Neural crest cell (in vitro differentiated cells): ENCODE results near the gene CFAP61. TPM values are rescaled to one million over a fixed set of nuclear protein-coding genes. Genes with fewer than 3 reads are reported as not detected.

Experiments used
- DNase-seq: peaks from one replicate; pipeline ENCODE4 v3.0.0; 2021; ENCODE audit warnings: low read depth, mixed read lengths, low spot score
- H3K27ac Mint-ChIP-seq: one replicate; pipeline ENCODE4 v1.8.0; 2021; ENCODE audit warnings: mild to moderate bottlenecking, mixed read lengths; ENCODE audit not compliant: unreplicated experiment
- H3K27me3 Mint-ChIP-seq: 2 replicates; pipeline ENCODE4 v1.8.0; 2021; ENCODE audit warnings: low read depth, mild to moderate bottlenecking, mixed read lengths
- H3K36me3 Mint-ChIP-seq: 2 replicates; pipeline ENCODE4 v1.8.0; 2021; ENCODE audit warnings: low read depth, mild to moderate bottlenecking, mixed read lengths
- H3K4me1 Mint-ChIP-seq: 2 replicates; pipeline ENCODE4 v1.8.0; 2021; ENCODE audit warnings: mixed read lengths
- H3K4me3 Mint-ChIP-seq: one replicate; pipeline ENCODE4 v1.8.0; 2021; ENCODE audit warnings: mild to moderate bottlenecking, mixed read lengths
- H3K9me3 Mint-ChIP-seq: 2 replicates; pipeline ENCODE4 v1.8.0; 2021; ENCODE audit warnings: mixed read lengths
- total RNA-seq: library from RNA; stranded (reverse); gene quantifications from 2 replicates; pipeline ENCODE4 v1.2.1, GENCODE V29; 2021
- TF ChIP-seq, protein P1 (sequence below): fragments of 200-600 bp; sonication (generic); conservative IDR thresholded peaks from 2 replicates; pipeline ENCODE4 v1.5.0; 2021; ENCODE audit warnings: antibody characterized with exemption, mild to moderate bottlenecking

The CFAP61 gene
- total RNA-seq, 1 donor from 2014 or later: 1.9 TPM

GRCh38 chr20:20225325-20226043 lies 173.2 kb downstream of the CFAP61 start:
- H3K4me1 Mint-ChIP-seq: peaks cover 12% of the 10 kb centered on the region
- TF ChIP-seq, protein P1, sequence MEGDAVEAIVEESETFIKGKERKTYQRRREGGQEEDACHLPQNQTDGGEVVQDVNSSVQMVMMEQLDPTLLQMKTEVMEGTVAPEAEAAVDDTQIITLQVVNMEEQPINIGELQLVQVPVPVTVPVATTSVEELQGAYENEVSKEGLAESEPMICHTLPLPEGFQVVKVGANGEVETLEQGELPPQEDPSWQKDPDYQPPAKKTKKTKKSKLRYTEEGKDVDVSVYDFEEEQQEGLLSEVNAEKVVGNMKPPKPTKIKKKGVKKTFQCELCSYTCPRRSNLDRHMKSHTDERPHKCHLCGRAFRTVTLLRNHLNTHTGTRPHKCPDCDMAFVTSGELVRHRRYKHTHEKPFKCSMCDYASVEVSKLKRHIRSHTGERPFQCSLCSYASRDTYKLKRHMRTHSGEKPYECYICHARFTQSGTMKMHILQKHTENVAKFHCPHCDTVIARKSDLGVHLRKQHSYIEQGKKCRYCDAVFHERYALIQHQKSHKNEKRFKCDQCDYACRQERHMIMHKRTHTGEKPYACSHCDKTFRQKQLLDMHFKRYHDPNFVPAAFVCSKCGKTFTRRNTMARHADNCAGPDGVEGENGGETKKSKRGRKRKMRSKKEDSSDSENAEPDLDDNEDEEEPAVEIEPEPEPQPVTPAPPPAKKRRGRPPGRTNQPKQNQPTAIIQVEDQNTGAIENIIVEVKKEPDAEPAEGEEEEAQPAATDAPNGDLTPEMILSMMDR: no peak
- no peaks in the 10 kb centered on the region for H3K36me3 Mint-ChIP-seq
- H3K4me3 Mint-ChIP-seq: no peak overlapping the region
- peaks cover 16% of the 10 kb centered on the region for H3K9me3 Mint-ChIP-seq
- DNase-seq: no peak
- no peak overlapping the region for H3K27ac Mint-ChIP-seq
- no peaks in the 10 kb centered on the region for H3K27me3 Mint-ChIP-seq

DNA sequence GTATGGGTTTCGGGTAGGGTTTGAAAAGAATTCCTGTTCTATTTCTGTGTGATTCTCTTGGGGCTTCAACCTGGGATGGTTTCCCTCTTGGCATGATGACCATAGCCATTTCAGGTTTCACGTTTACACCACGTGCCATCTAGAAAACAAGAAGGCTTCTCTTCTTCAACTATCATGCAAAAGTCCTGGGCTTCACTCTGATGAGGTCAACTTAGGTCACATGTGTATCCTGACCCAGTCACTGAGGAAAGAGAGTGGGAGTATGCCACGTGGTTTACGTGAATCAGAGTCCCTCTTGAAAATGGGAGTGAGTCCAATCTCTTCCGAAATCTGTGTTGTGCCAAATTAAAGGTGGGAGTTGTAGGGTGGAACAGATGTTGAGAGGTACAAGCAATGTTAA lies 174.2 kb downstream of the CFAP61 start:
- no peak for DNase-seq
- H3K27me3 Mint-ChIP-seq: no peaks in the 10 kb centered on the region
- peaks cover 16% of the 10 kb centered on the region for H3K9me3 Mint-ChIP-seq
- H3K27ac Mint-ChIP-seq: no peak overlapping the region
- H3K36me3 Mint-ChIP-seq: no peaks in the 10 kb centered on the region
- H3K4me3 Mint-ChIP-seq: no peak overlapping the region
- TF ChIP-seq, protein P1: no peak
- H3K4me1 Mint-ChIP-seq: peaks cover 12% of the 10 kb centered on the region

GRCh38 chr20:20227013-20227571 lies 174.8 kb downstream of the CFAP61 start:
- Mint-ChIP-seq H3K27ac (no peak overlapping the region), H3K36me3 (no peaks in the 10 kb centered on the region), H3K9me3 (peaks cover 16% of the 10 kb centered on the region), H3K4me1 (peaks cover 12% of the 10 kb centered on the region), H3K27me3 (no peaks in the 10 kb centered on the region), H3K4me3 (no peak overlapping the region)
- TF ChIP-seq, protein P1: no peak
- DNase-seq: no peak

DNA sequence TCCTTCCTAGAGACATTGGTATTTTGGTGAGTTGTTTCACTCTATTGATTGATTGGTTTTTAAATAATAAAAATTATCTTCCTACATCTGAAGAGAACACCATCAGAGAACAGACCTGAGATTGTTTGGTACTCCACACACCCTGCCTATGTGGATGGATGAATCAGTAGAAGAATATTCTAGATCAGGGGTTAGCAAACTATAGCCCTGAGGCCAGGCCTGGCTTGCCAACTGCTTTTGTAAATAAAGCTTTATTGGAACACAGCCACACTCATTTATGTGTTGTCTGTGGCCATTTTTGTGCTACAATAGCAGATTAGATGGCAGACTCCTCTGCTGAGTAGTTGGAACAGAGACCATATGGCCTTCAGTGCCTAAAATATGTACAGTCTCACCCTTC lies 176.0 kb downstream of the CFAP61 start:
- no peaks in the 10 kb centered on the region for H3K27me3 Mint-ChIP-seq
- DNase-seq: no peak
- TF ChIP-seq, protein P1: no peak
- H3K36me3 Mint-ChIP-seq: no peaks in the 10 kb centered on the region
- no peak overlapping the region for H3K4me3 Mint-ChIP-seq
- peaks cover 15% of the 10 kb centered on the region for H3K9me3 Mint-ChIP-seq
- H3K27ac Mint-ChIP-seq: no peak overlapping the region
- peaks cover 17% of the 10 kb centered on the region for H3K4me1 Mint-ChIP-seq

- TF ChIP-seq, protein P1: no peak
- Mint-ChIP-seq H3K27ac (no peak overlapping the region), H3K4me3 (no peak overlapping the region), H3K27me3 (no peaks in the 10 kb centered on the region), H3K9me3 (peaks cover 13% of the 10 kb centered on the region), H3K4me1 (peaks cover 17% of the 10 kb centered on the region), H3K36me3 (no peaks in the 10 kb centered on the region)
- DNase-seq: no peak
Measured at GRCh38 chr20:20229595-20229994, 177.3 kb downstream of the CFAP61 start.
